GM12878 (cell line): ENCODE results near the gene CREBRF. TPM values are rescaled to one million over a fixed set of nuclear protein-coding genes. Genes with fewer than 3 reads are reported as not detected.

ENCODE experiments used
- ATAC-seq: fragments of 200-7000 bp; cut with Tn5 transposase; 3 replicates; pipeline ENCODE4 v1.9.1; 2020; ENCODE audit warnings: mild to moderate bottlenecking, moderate library complexity
- BruUV-seq: library from RNA; stranded (reverse); fragments of 400-500 nt; replicated peaks from 2 replicates; lab custom pipeline; 2021; lab: Mats Ljungman, UMichigan
- CTCF ChIA-PET: fragments of 300-600 bp; sonication (Branson Sonifier 250); formaldehyde crosslinking; extraction: SDS; loops from one replicate; lab custom pipeline; 2021; ENCODE audit warnings: inconsistent platforms; lab: Yijun Ruan, JAX
- POLR2A ChIA-PET: fragments of 350-600 bp; formaldehyde crosslinking; extraction: SDS; loops from one replicate; lab custom pipeline; 2021; ENCODE audit warnings: inconsistent platforms; lab: Charles Lee
- RAD21 ChIA-PET: fragments of 300-600 bp; sonication (Branson Sonifier 250); formaldehyde crosslinking; loops from one replicate; lab custom pipeline; 2023; ENCODE audit warnings: antibody characterized with exemption; ENCODE audit not compliant: unreplicated experiment; lab: Charles Lee
- SMC1A ChIA-PET: fragments of 300-600 bp; sonication (Branson Sonifier 250); formaldehyde crosslinking; loops from one replicate; lab custom pipeline; 2023; ENCODE audit not compliant: unreplicated experiment, uncharacterized antibody; lab: Charles Lee
- DNase-seq: peaks from one replicate; pipeline ENCODE4 v3.0.0-alpha.2; 2011; ENCODE audit warnings: low read depth, low spot score
- FAIRE-seq: peaks from 3 replicates; lab custom pipeline; 2011; peaks lifted over from hg19 to GRCh38; lab: Jason Lieb, UNC
- H2AFZ ChIP-seq: 2 replicates; pipeline ENCODE4 v1.6.0; 2011; ENCODE audit warnings: low read depth, low read length, control low read depth; ENCODE audit not compliant: control insufficient read depth
- H3K27ac ChIP-seq: 2 replicates; pipeline ENCODE4 v1.5.1; 2011; ENCODE audit warnings: control low read depth; ENCODE audit not compliant: control insufficient read depth, insufficient read depth
- H3K27me3 ChIP-seq, 2 experiments: replicated peaks in 1 of 2; 2 replicates each; pipeline versions ENCODE4 v1.6.0 to v1.6.1; 2011; ENCODE audit warnings: low read length in 1 of 2; ENCODE audit not compliant: control insufficient read depth in 2 of 2, insufficient read depth in 2 of 2
- H3K36me3 ChIP-seq, 2 experiments: 2 replicates each; pipeline ENCODE4 v1.5.1; 2011; ENCODE audit warnings: low read length in 1 of 2; ENCODE audit not compliant: control insufficient read depth in 2 of 2, insufficient read depth in 2 of 2
- H3K4me1 ChIP-seq: 2 replicates; pipeline ENCODE4 v1.6.1; 2011; ENCODE audit warnings: mild to moderate bottlenecking, low read length, moderate library complexity, mixed read lengths; ENCODE audit not compliant: control insufficient read depth, insufficient read depth
- H3K4me2 ChIP-seq: 2 replicates; pipeline ENCODE4 v1.6.0; 2011; ENCODE audit warnings: control low read depth; ENCODE audit not compliant: control insufficient read depth, insufficient read depth
- H3K4me3 ChIP-seq: fragments of 200-600 bp; sonication (generic); 2 replicates; pipeline ENCODE4 v1.5.1; 2016
- H3K79me2 ChIP-seq: 2 replicates; pipeline ENCODE4 v1.6.0; 2011; ENCODE audit warnings: low read length; ENCODE audit not compliant: control insufficient read depth, insufficient read depth
- H3K9ac ChIP-seq: 2 replicates; pipeline ENCODE4 v1.8.0; 2011; ENCODE audit warnings: low read length, control low read depth, mixed read lengths; ENCODE audit not compliant: control insufficient read depth, insufficient read depth
- H3K9me3 ChIP-seq: replicated peaks from 3 replicates; pipeline ENCODE4 v1.5.1; 2011; ENCODE audit warnings: mild to moderate bottlenecking, low read length; ENCODE audit not compliant: control insufficient read depth, insufficient read depth
- H4K20me1 ChIP-seq: 2 replicates; pipeline ENCODE4 v1.6.0; 2011; ENCODE audit not compliant: control insufficient read depth, insufficient read depth
- CHD2 ChIP-seq: IDR thresholded peaks from 2 replicates; pipeline ENCODE4 v1.6.1; 2011; ENCODE audit warnings: low read depth, low read length, improper control_type of control experiment, borderline replicate concordance
- CREB1 ChIP-seq: IDR thresholded peaks from 2 replicates; pipeline ENCODE4 v1.6.1; 2012; ENCODE audit warnings: low read depth, mild to moderate bottlenecking, inconsistent platforms
- CUX1 ChIP-seq: IDR thresholded peaks from 2 replicates; pipeline ENCODE4 v1.6.1; 2012; ENCODE audit warnings: improper control_type of control experiment, low read depth, low read length; ENCODE audit not compliant: insufficient replicate concordance
- E2F8 ChIP-seq: fragments of 450-650 bp; IDR thresholded peaks from 2 replicates; pipeline ENCODE4 v1.6.1; 2018; ENCODE audit warnings: mild to moderate bottlenecking, low read depth, moderate library complexity; ENCODE audit not compliant: partially characterized antibody
- EED ChIP-seq: sonication (generic); IDR thresholded peaks from 2 replicates; pipeline ENCODE4 v1.6.1; 2016; ENCODE audit warnings: antibody characterized with exemption, low read depth
- FOXK2 ChIP-seq: fragments of 450-650 bp; IDR thresholded peaks from 2 replicates; pipeline ENCODE4 v1.6.1; 2017; ENCODE audit warnings: mild to moderate bottlenecking, moderate library complexity
- HCFC1 ChIP-seq: fragments of 150-350 bp; IDR thresholded peaks from 2 replicates; pipeline ENCODE4 v1.6.1; 2014; ENCODE audit warnings: low read length
- LARP7 ChIP-seq: fragments of 450-650 bp; IDR thresholded peaks from 2 replicates; pipeline ENCODE4 v1.6.1; 2017; ENCODE audit warnings: mild to moderate bottlenecking
- MEF2B ChIP-seq: fragments of 450-650 bp; IDR thresholded peaks from 2 replicates; pipeline ENCODE4 v1.6.1; 2018; ENCODE audit warnings: mild to moderate bottlenecking, moderate library complexity; ENCODE audit not compliant: partially characterized antibody, poor library complexity, severe bottlenecking
- NBN ChIP-seq: fragments of 450-650 bp; IDR thresholded peaks from 2 replicates; pipeline ENCODE4 v1.6.1; 2016
- PAX5 ChIP-seq: IDR thresholded peaks from 2 replicates; pipeline ENCODE4 v1.6.1; 2011; ENCODE audit warnings: low read depth, low read length, borderline replicate concordance
- POLR2AphosphoS5 ChIP-seq: IDR thresholded peaks from 2 replicates; pipeline ENCODE4 v1.6.1; 2011; ENCODE audit warnings: mild to moderate bottlenecking, low read length, inconsistent platforms
- SREBF1 ChIP-seq: IDR thresholded peaks from 2 replicates; pipeline ENCODE4 v1.6.1; 2012; ENCODE audit warnings: mild to moderate bottlenecking, low read length
- SRF ChIP-seq, 2 experiments: IDR thresholded peaks; 2 replicates each; pipeline ENCODE4 v1.6.1; 2011; ENCODE audit warnings: low read depth in 2 of 2, low read length in 2 of 2, mild to moderate bottlenecking in 1 of 2, moderate library complexity in 1 of 2
- STAT1 ChIP-seq: fragments of 450-650 bp; conservative IDR thresholded peaks from 2 replicates; pipeline ENCODE4 v1.6.1; 2014; ENCODE audit warnings: antibody characterized with exemption, mild to moderate bottlenecking
- SUPT20H ChIP-seq: IDR thresholded peaks from 2 replicates; pipeline ENCODE4 v1.6.1; 2011; ENCODE audit warnings: low read depth, mild to moderate bottlenecking, low read length, moderate library complexity, borderline replicate concordance; ENCODE audit not compliant: control insufficient read depth
- TARDBP ChIP-seq: IDR thresholded peaks from 2 replicates; pipeline ENCODE4 v1.6.1; 2016; ENCODE audit warnings: borderline replicate concordance
- TCF7 ChIP-seq: IDR thresholded peaks from 2 replicates; pipeline ENCODE4 v1.6.1; 2014; ENCODE audit warnings: antibody characterized with exemption, borderline replicate concordance
- YY1 ChIP-seq: IDR thresholded peaks from 2 replicates; pipeline ENCODE4 v1.6.1; 2011; ENCODE audit warnings: low read depth, mild to moderate bottlenecking, low read length
- WGBS: methylation state at CpG from one replicate; pipeline ENCODE4 v1.1.6; 2016; ENCODE audit warnings: low lambda C conversion rate; ENCODE audit not compliant: insufficient replicate concordance, insufficient coverage; ENCODE audit errors: missing lambda C conversion rate; 5-methylcytosine and 5-hydroxymethylcytosine counted together
- in situ Hi-C: fragments of 300-500 bp; cut with MboI; formaldehyde crosslinking; loops from 9 replicates; pipeline ENCODE4 v1.14.3; 2018; ENCODE audit warnings: mixed read lengths
- intact Hi-C: fragments of 100-400 bp; cut with micrococcal nuclease; formaldehyde crosslinking; loops from one replicate; pipeline ENCODE4 v1.14.2; 2022; ENCODE audit not compliant: unreplicated experiment
- polyA plus RNA-seq, 11 experiments: library from polyadenylated mRNA; depleted of rRNA in 4 of 11; unstranded in 6 of 11; stranded (reverse) in 5 of 11; fragments of >200 nt; fragmentation: Nextera tagmentation in 4 of 11; fragmentation: Illumina TruSeq in 1 of 11; extraction: Ambion mirVana in 4 of 11; extraction: Trizol in 1 of 11; gene quantifications; 1 replicate in 1 of 11; 2 replicates in 10 of 11; pipeline versions ENCODE4 v1.2.1 to v1.2.3, GENCODE V29; 2011 to 2016; ENCODE audit warnings: inconsistent platforms in 2 of 11, missing spikeins in 2 of 11, low read depth in 1 of 11
- total RNA-seq, 4 experiments: library from RNA; depleted of rRNA in 3 of 4; stranded (reverse); fragments of >200 nt in 3 of 4; fragmentation: Illumina TruSeq in 1 of 4; extraction: Trizol in 1 of 4; gene quantifications; 2 replicates each; pipeline versions ENCODE4 v1.2.1 to v1.2.3, GENCODE V29; 2013 to 2021

The CREBRF gene
- total and polyA plus RNA-seq, 10 of the 15 experiments (the other 5 are each of a cell fraction or from before 2014, with no cell fraction given) = 1.2 to 12.7 (median 3.9) TPM

GRCh38 chr5:173014671-173015070 is 41.5 kb upstream of the CREBRF start:
- WGBS = 95% methylated on average over 4 of the region's 4 CpGs
- ATAC-seq (no peak), DNase-seq (no peak), FAIRE-seq (no peak)
- in situ Hi-C loops (no loop called here), intact Hi-C loops (no loop called here)
- POLR2A ChIA-PET = interaction anchor here (0.8 kb wide), 1 partner anchor 20 kb away, joined by 3 read pairs; no protein-coding TSS in a partner anchor
- Histone ChIP-seq H3K36me3 (peaks cover 0 to 13% of the 10 kb centered on the region in 2 experiments; a peak in 2 of 4 replicates), H3K4me1 (peaks cover 4% of the 10 kb centered on the region; the same call in 1 of the 2 replicates), H3K4me3 (no peak overlapping the region), H3K27ac (no peak overlapping the region), H2AFZ (no peak overlapping the region), H4K20me1 (peaks cover 6% of the 10 kb centered on the region; the same call in 1 of the 2 replicates), H3K9me3 (no peaks in the 10 kb centered on the region), H3K27me3 (no peaks in the 10 kb centered on the region), H3K9ac (no peak overlapping the region), H3K4me2 (no peak overlapping the region), H3K79me2 (peaks cover 65% of the 10 kb centered on the region)
- BruUV-seq = no TSS peak
- CTCF ChIA-PET = no interaction called here
- RAD21 ChIA-PET = interaction anchor here (0.6 kb wide), 1 partner anchor 33 kb away, joined by 3 read pairs; no protein-coding TSS in a partner anchor
- SMC1A ChIA-PET = interaction anchor here (1.3 to 2.2 kb wide), 2 partner anchors 21 to 30 kb away, joined by 4 to 7 read pairs; no protein-coding TSS in a partner anchor
- TF ChIP-seq CHD2 (no peak), MEF2B (no peak), EED (no peak), LARP7 (no peak), E2F8 (no peak), FOXK2 (no peak), POLR2AphosphoS5 (no peak), SUPT20H (no peak), TARDBP (no peak), NBN (no peak), CREB1 (no peak), SREBF1 (no peak), YY1 (no peak), PAX5 (no peak), STAT1 (no peak), SRF (IDR thresholded peaks at IDR 0.05; ENCODE audit: low read depth in 2 of 2, low read length in 2 of 2) (no peak), HCFC1 (no peak), CUX1 (no peak), TCF7 (no peak)
